GM12875 (cell line): ENCODE measurements around the gene ASB1.

Source experiments
- H3K4me3 ChIP-seq: one replicate; pipeline ENCODE4 v1.5.1; 2011; ENCODE audit warnings: low read depth, low read length, control low read depth
- TF ChIP-seq, protein P1 (sequence below): IDR thresholded peaks from 2 replicates; pipeline ENCODE4 v1.5.1; 2011; ENCODE audit warnings: low read depth, mild to moderate bottlenecking, control low read depth, inconsistent platforms, low read length, moderate library complexity, borderline replicate concordance; ENCODE audit not compliant: insufficient read depth

The ASB1 gene

GRCh38 chr2:238499731-238500580, 73.2 kb downstream of the ASB1 start:
- no peak overlapping the region for H3K4me3 ChIP-seq
- TF ChIP-seq, protein P1, sequence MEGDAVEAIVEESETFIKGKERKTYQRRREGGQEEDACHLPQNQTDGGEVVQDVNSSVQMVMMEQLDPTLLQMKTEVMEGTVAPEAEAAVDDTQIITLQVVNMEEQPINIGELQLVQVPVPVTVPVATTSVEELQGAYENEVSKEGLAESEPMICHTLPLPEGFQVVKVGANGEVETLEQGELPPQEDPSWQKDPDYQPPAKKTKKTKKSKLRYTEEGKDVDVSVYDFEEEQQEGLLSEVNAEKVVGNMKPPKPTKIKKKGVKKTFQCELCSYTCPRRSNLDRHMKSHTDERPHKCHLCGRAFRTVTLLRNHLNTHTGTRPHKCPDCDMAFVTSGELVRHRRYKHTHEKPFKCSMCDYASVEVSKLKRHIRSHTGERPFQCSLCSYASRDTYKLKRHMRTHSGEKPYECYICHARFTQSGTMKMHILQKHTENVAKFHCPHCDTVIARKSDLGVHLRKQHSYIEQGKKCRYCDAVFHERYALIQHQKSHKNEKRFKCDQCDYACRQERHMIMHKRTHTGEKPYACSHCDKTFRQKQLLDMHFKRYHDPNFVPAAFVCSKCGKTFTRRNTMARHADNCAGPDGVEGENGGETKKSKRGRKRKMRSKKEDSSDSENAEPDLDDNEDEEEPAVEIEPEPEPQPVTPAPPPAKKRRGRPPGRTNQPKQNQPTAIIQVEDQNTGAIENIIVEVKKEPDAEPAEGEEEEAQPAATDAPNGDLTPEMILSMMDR: no peak

GRCh38 chr2:238501311-238501710, 74.6 kb downstream of the ASB1 start:
- H3K4me3 ChIP-seq: no peak overlapping the region
- TF ChIP-seq, protein P1: no peak
